Astrocyte (in vitro differentiated cells and primary cell): ENCODE results near the gene TBC1D2B. TPM values are rescaled to one million over a fixed set of nuclear protein-coding genes. Genes with fewer than 3 reads are reported as not detected.

ENCODE experiments used
- DNase-seq: peaks from one replicate; pipeline ENCODE4 v3.0.0-alpha.2; 2010; ENCODE audit warnings: low read depth
- FAIRE-seq: peaks from 2 replicates; lab custom pipeline; 2011; peaks lifted over from hg19 to GRCh38; lab: Jason Lieb, UNC
- H2AFZ ChIP-seq: 2 replicates; pipeline ENCODE4 v1.6.0; 2012; ENCODE audit warnings: low read depth, low read length, inconsistent platforms
- H3K27ac ChIP-seq: 2 replicates; pipeline ENCODE4 v1.5.1; 2011; ENCODE audit warnings: low read depth, low read length, inconsistent platforms
- H3K27me3 ChIP-seq: 2 replicates; pipeline ENCODE4 v1.6.0; 2011; ENCODE audit warnings: low read length, inconsistent platforms; ENCODE audit not compliant: insufficient read depth
- H3K36me3 ChIP-seq: 2 replicates; pipeline ENCODE4 v1.5.1; 2011; ENCODE audit warnings: low read length, inconsistent platforms; ENCODE audit not compliant: insufficient read depth
- H3K4me1 ChIP-seq: 2 replicates; pipeline ENCODE4 v1.5.1; 2011; ENCODE audit warnings: low read length, inconsistent platforms; ENCODE audit not compliant: insufficient read depth
- H3K4me2 ChIP-seq: 2 replicates; pipeline ENCODE4 v1.6.0; 2012; ENCODE audit warnings: low read length, inconsistent platforms
- H3K4me3 ChIP-seq: 2 replicates; pipeline ENCODE4 v1.5.1; 2011; ENCODE audit warnings: low read depth, mild to moderate bottlenecking, low read length, inconsistent platforms; ENCODE audit not compliant: insufficient read depth
- H3K79me2 ChIP-seq: 2 replicates; pipeline ENCODE4 v1.6.0; 2012; ENCODE audit warnings: mild to moderate bottlenecking, low read length, inconsistent platforms; ENCODE audit not compliant: insufficient read depth
- H3K9ac ChIP-seq: 2 replicates; pipeline ENCODE4 v1.6.0; 2012; ENCODE audit warnings: mild to moderate bottlenecking, low read length, inconsistent platforms
- H3K9me3 ChIP-seq: 2 replicates; pipeline ENCODE4 v1.5.1; 2012; ENCODE audit warnings: low read depth, mild to moderate bottlenecking, low read length, inconsistent platforms; ENCODE audit not compliant: insufficient read depth
- H4K20me1 ChIP-seq: 2 replicates; pipeline ENCODE4 v1.6.0; 2012; ENCODE audit warnings: low read length, inconsistent platforms; ENCODE audit not compliant: insufficient read depth
- H3K27ac Mint-ChIP-seq: one replicate; pipeline ENCODE4 v1.8.0; 2021; ENCODE audit warnings: mild to moderate bottlenecking, mixed read lengths; ENCODE audit not compliant: unreplicated experiment
- H3K27me3 Mint-ChIP-seq: one replicate; pipeline ENCODE4 v1.8.0; 2021; ENCODE audit warnings: low read depth, mixed read lengths; ENCODE audit not compliant: unreplicated experiment
- H3K36me3 Mint-ChIP-seq: one replicate; pipeline ENCODE4 v1.8.0; 2021; ENCODE audit warnings: low read depth, mixed read lengths; ENCODE audit not compliant: unreplicated experiment
- H3K4me1 Mint-ChIP-seq: one replicate; pipeline ENCODE4 v1.8.0; 2021; ENCODE audit warnings: low read depth, mixed read lengths; ENCODE audit not compliant: unreplicated experiment
- H3K4me3 Mint-ChIP-seq: one replicate; pipeline ENCODE4 v1.8.0; 2021; ENCODE audit warnings: mild to moderate bottlenecking, moderate library complexity, mixed read lengths; ENCODE audit not compliant: unreplicated experiment
- H3K9me3 Mint-ChIP-seq: one replicate; pipeline ENCODE4 v1.8.0; 2021; ENCODE audit warnings: mild to moderate bottlenecking, mixed read lengths; ENCODE audit not compliant: unreplicated experiment
- EZH2 ChIP-seq: IDR thresholded peaks from 2 replicates; pipeline ENCODE4 v1.6.1; 2012; ENCODE audit warnings: mild to moderate bottlenecking, low read length, inconsistent platforms; ENCODE audit not compliant: insufficient read depth
- total RNA-seq: library from RNA; stranded (reverse); gene quantifications from 2 replicates; pipeline ENCODE4 v1.2.1, GENCODE V29; 2021
- TF ChIP-seq, protein P1 (sequence below): IDR thresholded peaks from 2 replicates; pipeline ENCODE4 v1.5.1; 2011; ENCODE audit warnings: low read depth, mild to moderate bottlenecking, inconsistent platforms, low read length, moderate library complexity; ENCODE audit not compliant: insufficient read depth

Gene TBC1D2B
- total RNA-seq, 1 donor from 2014 or later, result 21.3 TPM

DNA sequence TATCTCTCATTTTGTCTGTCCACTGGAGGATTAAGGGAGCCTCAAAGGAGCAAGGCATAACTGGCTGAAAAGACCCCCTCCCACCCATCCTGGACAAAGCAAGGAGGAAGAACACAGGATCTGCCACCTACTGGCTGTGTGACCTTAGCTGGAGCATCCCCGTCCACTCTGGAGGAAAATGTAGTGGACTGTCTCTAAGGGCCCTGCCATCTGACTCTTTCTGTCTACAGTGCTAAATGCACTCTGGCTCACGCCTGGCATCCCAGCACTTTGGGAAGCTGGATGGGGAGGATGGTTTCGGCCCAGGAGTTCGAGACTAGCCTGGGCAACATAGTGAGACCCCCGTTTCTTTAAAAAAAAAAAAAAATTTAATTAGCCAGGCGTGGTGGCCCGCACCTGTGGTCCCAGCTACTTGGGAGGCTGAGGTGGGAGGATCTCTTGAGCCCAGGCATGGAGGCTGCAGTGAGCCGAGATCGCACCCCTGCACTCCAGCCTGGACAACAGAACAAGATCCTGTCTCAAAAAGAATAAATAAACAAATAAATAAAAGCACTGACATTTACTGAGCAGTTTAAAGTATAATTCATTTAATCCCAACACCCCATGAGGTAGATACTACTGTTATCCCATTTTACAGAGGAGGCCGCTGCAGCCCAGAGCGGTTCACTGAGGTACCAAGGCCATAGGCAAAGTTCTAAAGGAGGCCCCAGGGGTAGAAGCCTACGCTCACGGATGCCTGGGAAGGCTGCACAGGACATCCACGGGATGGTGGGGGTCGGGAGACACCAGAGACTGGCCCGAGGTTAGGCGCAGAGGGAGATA, 1.1 kb downstream of the TBC1D2B start:
- Mint-ChIP-seq H3K4me3 (peak overlapping the region; percentile 94), H3K4me1 (peaks cover 28% of the 10 kb centered on the region), H3K36me3 (no peaks in the 10 kb centered on the region), H3K27ac (peak overlapping the region; percentile 94), H3K9me3 (no peaks in the 10 kb centered on the region), H3K27me3 (no peaks in the 10 kb centered on the region)
- Histone ChIP-seq H3K9me3 (no peaks in the 10 kb centered on the region), H2AFZ (peak overlapping the region; percentile 87), H3K27me3 (no peaks in the 10 kb centered on the region), H3K4me3 (peak overlapping the region; percentile 84), H4K20me1 (peaks cover 21% of the 10 kb centered on the region), H3K4me2 (peak overlapping the region; percentile 94), H3K9ac (peak overlapping the region; percentile 88), H3K36me3 (no peaks in the 10 kb centered on the region), H3K79me2 (peaks cover 50% of the 10 kb centered on the region), H3K27ac (peak overlapping the region; percentile 94), H3K4me1 (peaks cover 35% of the 10 kb centered on the region)
- DNase-seq, result no peak
- no peak for FAIRE-seq
- TF ChIP-seq, protein P1, sequence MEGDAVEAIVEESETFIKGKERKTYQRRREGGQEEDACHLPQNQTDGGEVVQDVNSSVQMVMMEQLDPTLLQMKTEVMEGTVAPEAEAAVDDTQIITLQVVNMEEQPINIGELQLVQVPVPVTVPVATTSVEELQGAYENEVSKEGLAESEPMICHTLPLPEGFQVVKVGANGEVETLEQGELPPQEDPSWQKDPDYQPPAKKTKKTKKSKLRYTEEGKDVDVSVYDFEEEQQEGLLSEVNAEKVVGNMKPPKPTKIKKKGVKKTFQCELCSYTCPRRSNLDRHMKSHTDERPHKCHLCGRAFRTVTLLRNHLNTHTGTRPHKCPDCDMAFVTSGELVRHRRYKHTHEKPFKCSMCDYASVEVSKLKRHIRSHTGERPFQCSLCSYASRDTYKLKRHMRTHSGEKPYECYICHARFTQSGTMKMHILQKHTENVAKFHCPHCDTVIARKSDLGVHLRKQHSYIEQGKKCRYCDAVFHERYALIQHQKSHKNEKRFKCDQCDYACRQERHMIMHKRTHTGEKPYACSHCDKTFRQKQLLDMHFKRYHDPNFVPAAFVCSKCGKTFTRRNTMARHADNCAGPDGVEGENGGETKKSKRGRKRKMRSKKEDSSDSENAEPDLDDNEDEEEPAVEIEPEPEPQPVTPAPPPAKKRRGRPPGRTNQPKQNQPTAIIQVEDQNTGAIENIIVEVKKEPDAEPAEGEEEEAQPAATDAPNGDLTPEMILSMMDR, result peak; percentile 17
- TF ChIP-seq EZH2, result no peak

DNA sequence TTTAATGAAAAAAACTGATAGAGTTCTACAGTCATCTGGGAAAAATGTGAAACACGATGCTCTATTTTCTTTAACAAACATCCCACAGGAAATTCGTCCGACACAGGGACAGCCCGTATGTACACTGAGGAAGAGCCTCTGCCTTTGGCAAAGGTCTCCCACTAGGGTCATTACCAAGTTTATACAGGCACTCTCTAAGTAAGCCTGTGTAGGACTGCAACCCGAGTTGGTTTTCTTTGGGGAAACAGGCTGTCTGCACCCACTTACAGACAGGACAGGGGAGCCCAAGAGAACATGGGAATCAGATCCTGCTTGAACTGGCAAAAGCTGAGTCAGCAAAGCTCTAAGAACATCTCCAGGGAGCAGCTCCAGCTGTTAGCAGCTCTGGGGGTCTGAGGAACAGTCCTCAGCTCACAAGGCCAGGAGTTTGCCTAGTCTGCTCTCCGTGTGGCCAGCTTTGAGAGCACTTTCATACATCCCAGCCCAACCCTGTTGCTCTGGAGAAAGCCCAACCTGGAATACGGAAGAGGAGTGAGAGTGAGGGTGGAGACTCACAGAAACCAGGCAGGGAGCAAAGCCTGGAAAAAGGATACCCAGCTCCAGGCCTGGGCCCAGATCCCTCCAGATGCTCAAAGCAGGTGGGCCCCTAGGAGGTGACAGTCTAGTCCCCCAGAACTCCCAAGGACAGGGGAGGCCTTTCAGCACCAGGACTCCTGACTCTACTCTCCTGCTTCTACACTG, 1.9 kb downstream of the TBC1D2B start:
- H2AFZ ChIP-seq, result no peak overlapping the region
- no peaks in the 10 kb centered on the region for H3K9me3 Mint-ChIP-seq
- no peaks in the 10 kb centered on the region for H3K9me3 ChIP-seq
- DNase-seq (peak; percentile 89), FAIRE-seq (no peak)
- H3K9ac ChIP-seq, result peak overlapping the region; percentile 88
- peaks cover 26% of the 10 kb centered on the region for H4K20me1 ChIP-seq
- peaks cover 31% of the 10 kb centered on the region for H3K4me1 Mint-ChIP-seq
- TF ChIP-seq EZH2, result no peak
- TF ChIP-seq, protein P1, result no peak
- peaks cover 35% of the 10 kb centered on the region for H3K4me1 ChIP-seq
- no peaks in the 10 kb centered on the region for H3K36me3 Mint-ChIP-seq
- peak overlapping the region; percentile 84 for H3K4me3 ChIP-seq
- no peaks in the 10 kb centered on the region for H3K36me3 ChIP-seq
- peak overlapping the region; percentile 94 for H3K27ac ChIP-seq
- no peaks in the 10 kb centered on the region for H3K27me3 Mint-ChIP-seq
- peak overlapping the region; percentile 94 for H3K4me3 Mint-ChIP-seq
- H3K79me2 ChIP-seq, result peaks cover 58% of the 10 kb centered on the region
- no peaks in the 10 kb centered on the region for H3K27me3 ChIP-seq
- peak overlapping the region; percentile 94 for H3K4me2 ChIP-seq
- peak overlapping the region; percentile 99 for H3K27ac Mint-ChIP-seq
